Measurements from ENCODE around the gene FAM181B.

The FAM181B gene

GRCh38 chr11:82683029-82683428, 50.6 kb downstream of the FAM181B start:
- DNase-seq (ENCODE audit: low spot score), result no peak

GRCh38 chr11:82682003-82682751, 51.5 kb downstream of the FAM181B start:
- peak; percentile 60 for DNase-seq (ENCODE audit: low spot score)

DNA sequence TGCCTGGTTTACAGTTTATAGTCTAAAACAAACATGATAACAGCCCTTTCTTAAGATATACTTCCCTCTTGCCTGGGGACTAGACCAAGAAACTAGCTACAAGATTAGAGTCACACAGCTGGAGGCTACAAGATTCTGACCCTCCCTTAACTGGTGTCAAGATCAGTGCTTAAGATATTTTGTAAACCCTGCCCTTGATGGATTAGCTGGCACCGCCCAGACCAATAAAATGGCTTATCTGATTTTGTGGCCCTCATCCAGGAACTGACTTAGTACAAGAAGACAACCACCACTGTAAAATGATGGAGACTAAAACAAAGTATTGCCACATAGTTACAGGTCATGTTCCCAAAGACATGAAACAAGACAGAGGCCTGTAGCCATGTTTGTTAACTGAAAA, 53.4 kb downstream of the FAM181B start:
- no peak for DNase-seq (ENCODE audit: low spot score)

Small RNA genes within 50 kb of the gene (small RNA-seq; reads per million reads assigned to genes)
- gene RPS28P7, result 0 to 0.62 reads per million in 2 experiments

Data from SK-N-DZ (cell line).